ENCODE results near the gene CD6. TPM values are rescaled to one million over a fixed set of nuclear protein-coding genes. Genes with fewer than 3 reads are reported as not detected.

The CD6 gene
- total and polyA plus RNA-seq, 10 of the 15 experiments (the other 5 are each of a cell fraction or from before 2014, with no cell fraction given) = 0.37 to 17.6 (median 6.2) TPM

GRCh38 chr11:60951904-60952741 lies 19.4 kb upstream of the CD6 start, which contains the start of gene SLC15A3 (continued):
- TF ChIP-seq E4F1 (IDR thresholded peaks at IDR 0.05; ENCODE audit: borderline replicate concordance, partially characterized antibody) (no peak), HSF1 (IDR thresholded peaks at IDR 0.05; ENCODE audit: low read depth, low read length) (no peak), SREBF1 (IDR thresholded peaks at IDR 0.05; ENCODE audit: low read length) (no peak), WRNIP1 (IDR thresholded peaks at IDR 0.05; ENCODE audit: borderline replicate concordance, low read depth, low read length) (no peak), RAD51 (IDR thresholded peaks at IDR 0.05) (peak; percentile 94), YY1 (IDR thresholded peaks at IDR 0.05; ENCODE audit: low read depth, low read length) (peak; percentile 39; the same call in 1 of the 2 replicates), NBN (IDR thresholded peaks at IDR 0.05) (peak; percentile 95), ZNF592 (IDR thresholded peaks at IDR 0.05) (no peak), CHD2 (IDR thresholded peaks at IDR 0.05; ENCODE audit: borderline replicate concordance, low read depth, low read length) (no peak), POLR2AphosphoS2 (IDR thresholded peaks at IDR 0.05; ENCODE audit: low read depth, low read length) (no peak; the same call in 1 of the 2 replicates), E2F4 (IDR thresholded peaks at IDR 0.05; ENCODE audit: low read depth, low read length) (no peak), ESRRA (IDR thresholded peaks at IDR 0.05; ENCODE audit: low read length) (no peak), KDM1A (IDR thresholded peaks at IDR 0.05; ENCODE audit: borderline replicate concordance) (no peak), CBX5 (IDR thresholded peaks at IDR 0.05; ENCODE audit: low read depth) (no peak), PAX8 (IDR thresholded peaks at IDR 0.05) (no peak), ASH2L (IDR thresholded peaks at IDR 0.05; ENCODE audit: borderline replicate concordance, low read depth) (0 out of 2 replicates have a peak, but pooled peaks have one; percentile 43), BRCA1 (IDR thresholded peaks at IDR 0.05; ENCODE audit: low read depth, low read length) (no peak), NFYB (IDR thresholded peaks at IDR 0.05; ENCODE audit: insufficient read depth, low read depth, low read length) (no peak), SMC3 (IDR thresholded peaks at IDR 0.05; ENCODE audit: borderline replicate concordance, low read length) (0 out of 2 replicates have a peak, but pooled peaks have one; percentile 5), CBX3 (IDR thresholded peaks at IDR 0.05; ENCODE audit: borderline replicate concordance, low read depth) (no peak), ZBED1 (IDR thresholded peaks at IDR 0.05; ENCODE audit: borderline replicate concordance) (no peak)
